Testis (tissue), 3 donors: ENCODE measurements around the gene ZAP70. TPM values are rescaled to one million over a fixed set of nuclear protein-coding genes. Genes with fewer than 3 reads are reported as not detected.

ENCODE experiments used
- DNase-seq: peaks from one replicate; pipeline ENCODE4 v3.0.0-alpha.2; 2019
- H3K27ac ChIP-seq, 2 donors: fragments of 200-600 bp; sonication (generic); one replicate each; pipeline ENCODE4 v1.5.1; 2019
- H3K27me3 ChIP-seq: fragments of 200-600 bp; sonication (generic); one replicate; pipeline ENCODE4 v1.5.1; 2019
- H3K36me3 ChIP-seq: fragments of 200-600 bp; sonication (generic); one replicate; pipeline ENCODE4 v1.5.1; 2017; ENCODE audit warnings: low read depth; ENCODE audit errors: missing control alignments
- H3K4me1 ChIP-seq: fragments of 200-600 bp; sonication (generic); one replicate; pipeline ENCODE4 v1.5.1; 2019
- H3K4me3 ChIP-seq, 2 donors: fragments of 200-600 bp; sonication (generic); one replicate each; pipeline ENCODE4 v1.5.1; 2017 to 2019
- H3K9me3 ChIP-seq: fragments of 200-600 bp; sonication (generic); one replicate; pipeline ENCODE4 v1.5.1; 2017
- POLR2A ChIP-seq: fragments of 450-650 bp; IDR thresholded peaks from one replicate; pipeline ENCODE4 v1.6.1; 2017; ENCODE audit warnings: antibody characterized with exemption, mild to moderate bottlenecking, moderate library complexity
- WGBS, 2 donors: methylation state at CpG; one replicate each; pipeline ENCODE4 v1.1.5; 2018; 5-methylcytosine and 5-hydroxymethylcytosine counted together
- intact Hi-C: fragments of 100-400 bp; cut with DNase I; formaldehyde crosslinking; loops from one replicate; pipeline ENCODE4 v1.15.1; 2023; ENCODE audit warnings: low total_unique reads
- polyA plus RNA-seq: library from polyadenylated mRNA; stranded (reverse); fragments of 350-450 nt; fragmentation: Illumina TruSeq; extraction: RNeasy Lipid Tissue Mini Kit (QIAGEN cat#74804); gene quantifications from one replicate; pipeline ENCODE4 v1.2.3, GENCODE V29; 2014; ENCODE audit warnings: low read depth, low replicate concordance; ENCODE audit not compliant: insufficient read depth
- total RNA-seq, 2 donors: library from RNA; depleted of rRNA; stranded (reverse); fragments of >200 nt; gene quantifications; one replicate each; pipeline ENCODE4 v1.2.3, GENCODE V29; 2016
- TF ChIP-seq, protein P1 (sequence below), 3 experiments: fragments of 450-650 bp in 2 of 3; fragments of 200-600 bp in 1 of 3; sonication (generic) in 1 of 3; IDR thresholded peaks; one replicate each; pipeline ENCODE4 v1.5.1; 2016 to 2019; ENCODE audit warnings: antibody characterized with exemption in 3 of 3, mild to moderate bottlenecking in 2 of 3, moderate library complexity in 1 of 3

The ZAP70 gene
- total and polyA plus RNA-seq, 3 donors from 2014 or later, result 5.5 to 6.5 (median 6.4) TPM

DNA sequence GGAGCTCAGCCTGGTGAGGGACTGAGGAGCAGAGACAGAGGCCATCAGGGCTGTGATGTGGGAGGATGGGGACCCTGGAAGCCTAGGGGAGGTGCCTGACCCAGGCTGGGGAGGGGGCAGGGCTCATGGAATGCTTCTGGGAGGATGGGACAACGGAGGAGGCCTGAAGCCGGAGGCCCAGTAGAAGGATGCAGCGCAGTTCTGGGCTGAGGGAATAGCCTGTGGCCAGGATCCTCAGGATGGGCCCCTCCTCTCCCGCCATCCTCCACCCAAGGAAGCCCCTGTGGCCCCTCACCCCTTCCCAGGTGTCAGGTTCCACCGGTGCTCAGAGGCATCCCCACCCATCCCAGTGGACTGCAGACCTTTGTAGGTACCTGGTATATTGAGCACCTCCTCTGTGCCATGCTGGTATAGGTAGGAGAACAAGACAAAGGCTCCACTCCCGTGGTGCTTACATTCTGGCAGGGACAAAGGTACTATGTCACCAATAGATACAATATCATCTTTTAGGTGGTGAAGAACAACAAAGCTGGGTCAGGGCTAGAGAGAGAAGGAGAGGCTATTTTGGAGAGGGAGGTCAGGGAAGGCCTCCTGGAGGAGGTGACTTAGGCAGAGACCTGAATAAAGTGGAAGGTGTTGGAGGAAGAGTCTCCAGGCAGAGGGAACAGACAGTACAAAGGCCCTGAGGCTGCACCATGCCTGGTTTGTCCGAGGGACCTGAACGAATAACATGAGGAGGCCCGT is 2.7 kb downstream of the ZAP70 start:
- 77 to 85% methylated on average over 8 to 9 of the region's 9 CpGs for WGBS, 2 donors
- no peaks in the 10 kb centered on the region for H3K36me3 ChIP-seq

DNA sequence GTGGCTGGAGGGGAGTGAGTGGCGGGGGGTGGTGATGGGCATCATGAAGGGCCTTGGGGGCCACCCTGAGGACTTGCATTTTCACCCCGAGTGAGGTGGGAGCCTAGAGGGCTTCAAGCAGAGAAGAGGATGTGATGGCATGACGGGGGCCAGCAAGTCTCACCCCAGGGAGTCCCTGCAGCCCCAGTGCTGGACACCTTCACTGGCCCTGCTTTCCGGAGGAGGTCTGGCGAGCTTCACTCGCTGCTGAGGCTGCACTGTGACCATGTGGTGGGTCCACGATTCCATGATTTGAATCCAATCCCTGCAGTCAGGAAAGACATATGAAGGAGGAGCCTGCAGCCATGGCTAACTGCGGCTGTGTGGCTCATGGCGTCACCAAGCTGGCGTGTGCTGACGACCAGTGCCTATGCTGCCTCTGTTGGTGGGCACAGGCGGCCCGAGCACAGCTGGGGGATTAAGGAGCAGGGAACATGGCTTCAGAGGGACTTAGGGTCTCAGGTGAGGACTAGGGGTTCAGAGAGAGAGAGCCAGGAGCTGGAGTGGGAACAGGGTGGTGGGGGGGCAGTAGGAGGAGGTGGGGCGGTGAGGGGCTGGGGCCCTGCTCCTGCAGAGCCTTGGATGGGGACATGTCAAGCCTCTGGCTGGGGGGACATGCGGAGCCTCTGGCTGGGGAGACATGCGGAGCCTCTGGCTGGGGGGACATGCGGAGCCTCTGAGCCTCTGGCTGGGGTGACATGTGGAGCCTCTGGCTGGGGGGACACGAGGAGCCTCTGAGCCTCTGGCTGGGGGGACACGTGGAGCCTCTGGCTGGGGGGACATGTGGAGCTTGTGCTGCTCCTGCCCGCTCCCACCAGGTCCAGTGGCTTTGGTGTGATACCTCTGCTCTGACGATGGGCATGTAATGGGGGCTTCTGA is 3.6 kb downstream of the ZAP70 start:
- no peak for TF ChIP-seq POLR2A
- TF ChIP-seq, protein P1, sequence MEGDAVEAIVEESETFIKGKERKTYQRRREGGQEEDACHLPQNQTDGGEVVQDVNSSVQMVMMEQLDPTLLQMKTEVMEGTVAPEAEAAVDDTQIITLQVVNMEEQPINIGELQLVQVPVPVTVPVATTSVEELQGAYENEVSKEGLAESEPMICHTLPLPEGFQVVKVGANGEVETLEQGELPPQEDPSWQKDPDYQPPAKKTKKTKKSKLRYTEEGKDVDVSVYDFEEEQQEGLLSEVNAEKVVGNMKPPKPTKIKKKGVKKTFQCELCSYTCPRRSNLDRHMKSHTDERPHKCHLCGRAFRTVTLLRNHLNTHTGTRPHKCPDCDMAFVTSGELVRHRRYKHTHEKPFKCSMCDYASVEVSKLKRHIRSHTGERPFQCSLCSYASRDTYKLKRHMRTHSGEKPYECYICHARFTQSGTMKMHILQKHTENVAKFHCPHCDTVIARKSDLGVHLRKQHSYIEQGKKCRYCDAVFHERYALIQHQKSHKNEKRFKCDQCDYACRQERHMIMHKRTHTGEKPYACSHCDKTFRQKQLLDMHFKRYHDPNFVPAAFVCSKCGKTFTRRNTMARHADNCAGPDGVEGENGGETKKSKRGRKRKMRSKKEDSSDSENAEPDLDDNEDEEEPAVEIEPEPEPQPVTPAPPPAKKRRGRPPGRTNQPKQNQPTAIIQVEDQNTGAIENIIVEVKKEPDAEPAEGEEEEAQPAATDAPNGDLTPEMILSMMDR (IDR thresholded peaks at IDR 0.05), result no peak
- Histone ChIP-seq H3K4me3 (no peak overlapping the region), H3K36me3 (no peaks in the 10 kb centered on the region), H3K27me3 (no peaks in the 10 kb centered on the region), H3K4me1 (no peaks in the 10 kb centered on the region), H3K9me3 (no peaks in the 10 kb centered on the region), H3K27ac (no peak overlapping the region)
- 87 to 92% methylated on average over 5 to 21 of the region's 21 CpGs for WGBS, 2 donors
- DNase-seq, result no peak
- intact Hi-C loops, result no loop called here

More for the DNA sequence above, 2.7 kb downstream of the ZAP70 start:
- intact Hi-C loops, result no loop called here
- TF ChIP-seq POLR2A, result no peak
- TF ChIP-seq, protein P1 (IDR thresholded peaks at IDR 0.05), result no peak
- Histone ChIP-seq H3K9me3 (no peaks in the 10 kb centered on the region), H3K4me3 (no peak overlapping the region), H3K4me1 (no peaks in the 10 kb centered on the region), H3K27me3 (no peaks in the 10 kb centered on the region), H3K27ac (no peak overlapping the region)
- DNase-seq, result no peak

DNA sequence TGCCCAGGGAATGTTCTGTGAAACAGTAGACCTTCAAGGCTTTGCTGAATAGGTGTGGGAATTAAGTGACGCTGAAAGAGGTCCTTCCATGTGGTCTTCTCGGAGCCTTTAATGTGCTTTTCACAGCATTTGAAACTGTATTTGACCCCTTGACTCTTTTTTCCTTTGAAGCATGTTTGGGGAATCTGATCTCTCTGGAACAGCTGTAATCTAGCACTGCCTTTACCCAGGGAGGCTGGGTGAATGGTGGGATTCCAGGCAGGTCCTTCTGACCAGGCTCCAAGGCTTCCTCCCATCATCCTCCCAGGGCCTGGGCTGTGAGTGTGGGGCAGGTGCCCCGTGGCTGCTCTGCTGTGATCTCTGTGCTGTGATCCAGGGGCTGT is 4.2 kb downstream of the ZAP70 start:
- DNase-seq, result no peak
- intact Hi-C loops, result no loop called here
- Histone ChIP-seq H3K9me3 (no peaks in the 10 kb centered on the region), H3K27ac (no peak overlapping the region), H3K4me3 (no peak overlapping the region), H3K36me3 (no peaks in the 10 kb centered on the region), H3K4me1 (no peaks in the 10 kb centered on the region), H3K27me3 (no peaks in the 10 kb centered on the region)
- TF ChIP-seq POLR2A, result no peak
- TF ChIP-seq, protein P1 (IDR thresholded peaks at IDR 0.05), result no peak
- WGBS, 2 donors, result 57 to 66% methylated on average over 3 of the region's 3 CpGs

DNA sequence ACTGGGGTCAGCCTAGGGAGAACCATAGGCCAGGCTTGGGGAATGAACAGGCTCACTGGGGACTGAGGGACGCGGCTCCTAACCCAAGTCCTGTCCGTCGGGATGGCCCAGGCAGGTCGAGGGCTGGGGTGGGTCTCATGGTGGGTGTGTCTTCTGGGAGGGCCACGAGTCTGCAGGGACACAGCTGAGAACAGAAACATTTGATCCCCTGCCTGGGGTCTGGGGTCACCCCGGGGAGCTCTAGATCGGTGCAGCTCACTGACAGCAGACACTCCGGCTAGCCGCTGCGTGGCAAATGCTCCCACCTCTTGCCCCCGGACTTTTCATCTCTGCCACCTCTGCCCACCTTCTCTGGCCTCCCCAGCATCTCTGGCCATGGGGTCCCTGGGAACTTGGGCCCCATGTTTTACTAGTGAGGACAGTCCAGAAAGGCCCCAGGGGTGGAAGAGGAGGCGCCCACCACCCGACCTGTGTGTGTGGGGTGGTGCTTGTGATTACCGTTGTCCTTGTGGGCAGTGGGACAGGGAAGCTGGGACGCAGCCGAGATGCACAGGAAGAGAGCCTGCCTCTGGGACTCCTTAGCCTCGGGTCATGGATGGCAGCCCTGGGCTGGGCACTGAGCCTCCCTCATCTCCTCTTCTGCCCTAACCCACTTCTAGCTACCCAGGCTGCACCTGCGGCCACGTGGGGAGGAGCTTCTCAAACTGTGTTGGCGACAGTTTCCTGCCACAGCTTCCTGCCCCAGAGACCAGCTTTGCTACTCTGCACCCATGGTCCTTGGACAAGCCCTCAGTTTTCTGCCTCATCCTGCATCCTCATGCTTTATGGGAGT is 4.9 kb downstream of the ZAP70 start:
- H3K27me3 ChIP-seq, result no peaks in the 10 kb centered on the region
- no peaks in the 10 kb centered on the region for H3K4me1 ChIP-seq
- H3K27ac ChIP-seq, result no peak overlapping the region
- WGBS, 2 donors, result 76 to 85% methylated on average over 10 to 21 of the region's 21 CpGs
- DNase-seq, result no peak
- no peak overlapping the region for H3K4me3 ChIP-seq
- H3K36me3 ChIP-seq, result no peaks in the 10 kb centered on the region
- TF ChIP-seq, protein P1 (IDR thresholded peaks at IDR 0.05), result no peak
- TF ChIP-seq POLR2A, result no peak
- H3K9me3 ChIP-seq, result no peaks in the 10 kb centered on the region
- intact Hi-C loops, result no loop called here
